Neural crest cell (in vitro differentiated cells): ENCODE results near the gene NTPCR. TPM values are rescaled to one million over a fixed set of nuclear protein-coding genes. Genes with fewer than 3 reads are reported as not detected.

ENCODE experiments used
- DNase-seq: peaks from one replicate; pipeline ENCODE4 v3.0.0; 2021; ENCODE audit warnings: low read depth, mixed read lengths, low spot score
- H3K27ac Mint-ChIP-seq: one replicate; pipeline ENCODE4 v1.8.0; 2021; ENCODE audit warnings: mild to moderate bottlenecking, mixed read lengths; ENCODE audit not compliant: unreplicated experiment
- H3K27me3 Mint-ChIP-seq: 2 replicates; pipeline ENCODE4 v1.8.0; 2021; ENCODE audit warnings: low read depth, mild to moderate bottlenecking, mixed read lengths
- H3K36me3 Mint-ChIP-seq: 2 replicates; pipeline ENCODE4 v1.8.0; 2021; ENCODE audit warnings: low read depth, mild to moderate bottlenecking, mixed read lengths
- H3K4me1 Mint-ChIP-seq: 2 replicates; pipeline ENCODE4 v1.8.0; 2021; ENCODE audit warnings: mixed read lengths
- H3K4me3 Mint-ChIP-seq: one replicate; pipeline ENCODE4 v1.8.0; 2021; ENCODE audit warnings: mild to moderate bottlenecking, mixed read lengths
- H3K9me3 Mint-ChIP-seq: 2 replicates; pipeline ENCODE4 v1.8.0; 2021; ENCODE audit warnings: mixed read lengths
- CTCF ChIP-seq: fragments of 200-600 bp; sonication (generic); conservative IDR thresholded peaks from 2 replicates; pipeline ENCODE4 v1.5.0; 2021; ENCODE audit warnings: antibody characterized with exemption, mild to moderate bottlenecking
- total RNA-seq: library from RNA; stranded (reverse); gene quantifications from 2 replicates; pipeline ENCODE4 v1.2.1, GENCODE V29; 2021

Gene NTPCR
- total RNA-seq, 1 donor from 2014 or later: 55.5 TPM

GRCh38 chr1:232949636-232950196 lies 695 bp upstream of the NTPCR start:
- no peak for TF ChIP-seq CTCF
- Mint-ChIP-seq H3K27me3 (no peaks in the 10 kb centered on the region), H3K4me1 (peaks cover 42% of the 10 kb centered on the region), H3K36me3 (peaks cover 2% of the 10 kb centered on the region), H3K4me3 (peak overlapping the region; percentile 97), H3K27ac (peak overlapping the region; percentile 97), H3K9me3 (no peaks in the 10 kb centered on the region)
- DNase-seq: no peak

DNA sequence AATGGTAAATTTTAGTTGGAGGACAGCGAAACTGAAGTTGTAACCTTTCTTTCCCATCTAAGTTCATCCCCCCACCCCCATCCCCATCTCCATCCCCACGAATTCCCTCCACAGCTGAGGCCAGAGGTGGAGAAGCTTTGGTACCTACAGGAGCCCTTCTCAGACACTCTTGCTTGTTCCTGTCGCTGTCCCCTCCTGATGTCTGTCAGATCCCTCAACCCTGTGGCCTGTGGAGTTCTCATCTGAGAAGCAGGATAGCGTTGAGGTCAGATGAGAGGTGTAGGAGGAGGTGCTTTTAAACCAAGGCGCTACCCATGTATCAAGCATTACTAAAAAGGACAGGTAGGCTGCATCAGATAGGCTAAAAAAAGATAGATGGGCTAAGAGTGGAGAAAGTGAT lies 769 bp downstream of the NTPCR start:
- H3K9me3 Mint-ChIP-seq: no peaks in the 10 kb centered on the region

DNA sequence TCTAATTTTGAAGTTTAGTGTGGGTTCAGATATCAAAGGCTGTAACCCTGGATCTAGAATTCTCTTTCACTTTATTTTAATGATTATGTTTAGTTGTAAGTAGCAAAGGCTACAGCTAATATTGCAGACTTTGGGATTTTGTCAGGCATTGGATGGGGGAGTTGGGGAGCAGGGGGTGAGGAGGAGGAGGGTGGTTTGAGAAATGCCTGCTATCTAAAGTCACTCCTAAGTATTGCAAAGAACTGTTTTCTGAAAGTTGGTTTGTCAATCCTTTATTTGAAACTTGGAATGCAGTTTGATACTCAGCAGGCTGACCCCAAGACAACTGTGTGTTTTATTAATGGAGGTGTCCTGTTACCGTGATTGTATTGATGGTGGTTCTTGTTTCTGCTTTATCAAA lies 1.2 kb downstream of the NTPCR start:
- no peak for TF ChIP-seq CTCF
- no peak for DNase-seq
- Mint-ChIP-seq H3K9me3 (no peaks in the 10 kb centered on the region), H3K4me3 (peak overlapping the region; percentile 97), H3K4me1 (peaks cover 42% of the 10 kb centered on the region), H3K27me3 (no peaks in the 10 kb centered on the region), H3K27ac (no peak overlapping the region), H3K36me3 (peaks cover 7% of the 10 kb centered on the region)

More for the DNA sequence above, 769 bp downstream of the NTPCR start:
- H3K27ac Mint-ChIP-seq: peak overlapping the region; percentile 73
- peaks cover 5% of the 10 kb centered on the region for H3K36me3 Mint-ChIP-seq
- peaks cover 42% of the 10 kb centered on the region for H3K4me1 Mint-ChIP-seq
- TF ChIP-seq CTCF: no peak
- H3K4me3 Mint-ChIP-seq: peak overlapping the region; percentile 97
- DNase-seq: no peak
- no peaks in the 10 kb centered on the region for H3K27me3 Mint-ChIP-seq

- DNase-seq: peak; percentile 27
- Mint-ChIP-seq H3K27me3 (no peaks in the 10 kb centered on the region), H3K9me3 (peaks cover 4% of the 10 kb centered on the region), H3K4me1 (peaks cover 42% of the 10 kb centered on the region), H3K27ac (no peak overlapping the region), H3K36me3 (peaks cover 16% of the 10 kb centered on the region), H3K4me3 (peak overlapping the region; percentile 97)
- peak; percentile 73 for TF ChIP-seq CTCF
Observed at GRCh38 chr1:232952514-232953499, 2.4 kb downstream of the NTPCR start.

- peaks cover 30% of the 10 kb centered on the region for H3K36me3 Mint-ChIP-seq
- no peak for DNase-seq
- no peak for TF ChIP-seq CTCF
- peak overlapping the region; percentile 32 for H3K27ac Mint-ChIP-seq
- peak overlapping the region; percentile 52 for H3K4me3 Mint-ChIP-seq
- peaks cover 4% of the 10 kb centered on the region for H3K9me3 Mint-ChIP-seq
- no peaks in the 10 kb centered on the region for H3K27me3 Mint-ChIP-seq
- H3K4me1 Mint-ChIP-seq: peaks cover 33% of the 10 kb centered on the region
Observed at GRCh38 chr1:232954594-232955365, 4.4 kb downstream of the NTPCR start.
